HG02884 (cell line): ENCODE data around the gene LRRC7.
"Not testable (repeated sequence)": the region's sequence is repeated elsewhere in the genome, so short reads cannot be mapped to it uniquely, and the experiment has no call there.

ENCODE experiments used
- ATAC-seq: cut with Tn5 transposase; IDR thresholded peaks from one replicate; pipeline ENCODE4 v1.9.1; 2021; ENCODE audit warnings: mild to moderate bottlenecking, moderate library complexity; ENCODE audit not compliant: unreplicated experiment

Gene LRRC7

GRCh38 chr1:69943030-69943429 is 375.3 kb downstream of the LRRC7 start:
- no peak for ATAC-seq

- ATAC-seq = no peak
These were observed 379.2 kb downstream of the LRRC7 start for GRCh38 chr1:69946935-69947334.

GRCh38 chr1:69947837-69948236 is 380.1 kb downstream of the LRRC7 start:
- ATAC-seq = no peak

DNA sequence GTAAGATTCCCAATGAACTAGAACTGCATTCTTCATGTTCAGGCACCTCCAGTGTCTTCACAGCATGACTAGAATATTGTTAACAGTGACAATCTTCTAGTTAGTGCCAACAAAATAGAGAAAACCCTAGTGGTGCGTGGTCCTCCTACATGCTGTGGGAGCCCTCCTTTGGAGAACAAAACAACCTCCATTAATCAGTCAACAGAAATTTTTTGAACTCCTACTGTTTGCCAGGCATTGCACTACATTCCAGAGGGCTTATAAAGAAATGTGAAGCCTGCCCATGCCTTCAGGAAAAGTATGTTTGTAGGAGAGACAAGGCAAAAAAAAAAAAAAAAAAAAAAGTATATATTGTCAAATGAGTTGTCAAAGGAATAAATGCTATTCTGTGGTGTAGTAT is 385.0 kb downstream of the LRRC7 start:
- no peak for ATAC-seq

DNA sequence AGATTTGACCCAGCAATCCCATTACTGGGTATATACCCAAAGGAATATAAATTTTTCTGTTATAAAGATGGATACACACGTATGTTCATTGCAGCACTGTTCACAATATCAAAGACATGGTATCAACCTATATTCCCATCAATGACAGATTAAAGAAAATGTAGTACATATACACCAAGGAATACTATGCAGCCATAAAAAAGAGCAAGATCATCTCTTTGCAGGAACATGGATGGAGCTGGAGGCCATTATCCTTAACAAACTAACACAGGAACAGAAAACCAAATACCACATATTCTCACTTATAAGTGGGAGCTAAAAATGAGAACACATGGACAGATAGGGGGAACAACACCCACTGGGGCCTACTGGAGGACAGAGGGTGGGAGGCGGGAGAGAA is 394.7 kb downstream of the LRRC7 start:
- not testable (repeated sequence) for ATAC-seq

DNA sequence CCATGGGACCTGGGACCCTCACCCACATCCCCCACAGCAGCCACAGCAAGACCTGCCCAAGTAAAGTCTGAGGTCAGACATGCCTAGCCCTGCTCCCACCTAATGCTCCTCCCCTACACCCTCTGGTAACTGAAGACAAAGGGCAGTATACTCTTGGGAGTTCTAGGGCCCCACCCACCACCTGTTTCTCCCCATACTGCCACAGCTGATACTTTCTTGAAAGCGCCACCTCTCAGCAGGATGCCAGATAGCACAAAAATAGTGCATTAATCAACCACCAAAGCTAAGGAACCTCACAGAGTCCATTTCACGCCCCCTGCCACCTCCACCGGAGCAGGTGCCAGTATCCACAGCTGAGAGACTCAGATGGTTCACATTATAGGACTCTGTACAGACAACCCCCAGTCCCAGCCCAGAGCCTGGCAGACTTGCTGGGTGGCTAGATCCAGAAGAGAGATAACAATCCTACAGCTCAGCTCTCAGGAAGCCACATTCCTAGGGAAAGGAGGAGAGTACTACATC is 399.6 kb downstream of the LRRC7 start:
- ATAC-seq = no peak

DNA sequence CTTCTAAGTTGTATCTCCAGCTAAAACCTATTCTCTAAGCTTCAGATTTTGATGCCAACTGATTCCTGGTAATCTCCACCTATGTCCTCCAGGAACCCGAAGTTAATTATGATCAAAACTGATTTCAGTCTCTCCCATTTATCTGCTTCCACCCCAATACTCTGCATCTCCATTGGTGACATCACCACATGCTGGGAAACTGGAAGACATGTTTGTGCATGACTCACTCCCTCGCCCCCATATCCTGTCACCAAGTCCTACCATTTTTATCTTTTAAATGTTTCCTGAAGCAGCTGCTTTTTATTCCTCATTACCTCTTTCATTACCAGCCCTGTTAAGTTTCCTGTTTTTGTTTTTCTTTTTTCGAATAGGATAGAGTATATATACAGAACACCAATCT is 409.2 kb downstream of the LRRC7 start:
- no peak for ATAC-seq

- no peak for ATAC-seq
These were observed 415.3 kb downstream of the LRRC7 start for GRCh38 chr1:69982992-69983391.

- ATAC-seq = no peak
These were observed 417.7 kb downstream of the LRRC7 start for GRCh38 chr1:69985376-69985775.

DNA sequence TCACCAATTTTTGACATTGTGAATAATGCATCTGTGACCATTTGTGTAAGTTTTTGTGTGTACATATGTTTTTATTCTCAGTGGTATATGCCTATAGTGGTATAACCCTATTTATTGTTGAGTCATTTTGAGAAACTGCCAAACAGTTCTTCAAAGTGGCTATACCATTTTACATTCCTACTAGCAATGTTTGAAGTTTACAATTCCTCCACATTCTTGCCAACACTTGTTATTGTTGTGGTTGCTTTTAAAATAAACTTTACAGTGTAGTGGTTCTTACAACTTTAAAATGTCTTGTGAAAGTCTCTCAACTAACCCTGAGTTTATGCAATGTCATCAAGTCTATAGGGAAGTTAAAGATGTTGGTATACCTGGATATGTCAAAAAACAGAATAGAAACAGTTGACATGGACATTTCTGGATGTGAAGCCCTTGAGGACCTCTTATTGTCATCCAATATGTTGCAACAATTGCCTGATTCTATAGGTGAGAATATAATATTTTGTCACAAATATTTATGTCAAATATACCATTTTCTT is 418.2 kb downstream of the LRRC7 start:
- ATAC-seq = no peak

DNA sequence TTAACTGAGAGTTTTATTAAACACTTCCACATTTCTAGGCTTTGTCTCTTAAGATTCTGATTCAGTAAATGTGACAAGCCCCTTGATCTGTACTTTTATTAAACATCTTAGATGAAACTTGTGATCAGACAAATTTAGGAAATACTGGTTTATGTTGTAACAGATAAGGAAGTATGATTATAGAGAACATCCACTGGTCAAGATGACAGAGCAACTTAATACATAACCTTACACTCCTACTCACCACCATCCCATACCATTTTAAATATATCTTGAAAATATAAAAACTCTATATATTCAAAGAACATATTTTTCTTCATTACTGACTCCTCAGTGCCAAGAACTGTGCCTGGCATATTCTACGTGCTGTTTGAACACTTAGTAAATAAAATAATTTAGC is 420.2 kb downstream of the LRRC7 start:
- ATAC-seq = no peak

DNA sequence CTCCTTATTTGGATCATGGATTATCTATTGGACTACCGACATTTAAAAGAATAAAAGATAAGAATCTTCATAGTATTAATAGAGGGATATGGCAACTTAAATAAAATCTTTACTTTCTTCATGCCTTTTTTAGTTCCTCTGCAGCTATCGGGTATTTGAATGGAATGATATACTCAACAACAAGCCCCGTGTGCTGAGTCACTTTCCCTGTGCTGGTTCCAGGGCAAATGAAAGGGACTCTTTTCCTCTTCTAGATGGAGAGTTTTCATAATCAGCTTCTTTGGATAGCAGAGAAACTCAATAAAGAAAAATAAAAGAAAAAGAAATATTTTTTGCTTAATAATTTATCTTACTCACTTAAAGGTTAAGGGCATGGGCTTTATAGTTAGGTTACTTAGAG is 423.9 kb downstream of the LRRC7 start:
- ATAC-seq = no peak

- ATAC-seq = no peak
These were observed 424.9 kb downstream of the LRRC7 start for GRCh38 chr1:69992594-69992993.

DNA sequence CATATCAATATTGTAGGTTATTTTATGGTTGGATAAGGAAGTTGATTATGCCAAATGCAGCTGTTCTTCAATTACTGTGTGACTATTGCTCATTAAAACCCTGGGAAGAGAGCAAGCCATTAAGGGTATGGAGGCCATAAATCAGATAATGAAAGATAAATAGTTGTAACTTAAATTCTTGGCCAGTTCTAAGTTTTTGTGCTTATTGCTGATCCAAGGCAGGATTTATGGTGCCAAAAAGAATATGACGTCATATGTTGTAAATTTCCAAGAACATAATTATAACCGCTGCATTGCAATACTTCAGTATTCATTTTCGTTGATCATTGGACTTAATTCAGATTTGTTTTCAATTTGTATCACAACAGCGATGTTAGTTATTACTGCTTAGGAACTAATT is 426.1 kb downstream of the LRRC7 start:
- no peak for ATAC-seq

DNA sequence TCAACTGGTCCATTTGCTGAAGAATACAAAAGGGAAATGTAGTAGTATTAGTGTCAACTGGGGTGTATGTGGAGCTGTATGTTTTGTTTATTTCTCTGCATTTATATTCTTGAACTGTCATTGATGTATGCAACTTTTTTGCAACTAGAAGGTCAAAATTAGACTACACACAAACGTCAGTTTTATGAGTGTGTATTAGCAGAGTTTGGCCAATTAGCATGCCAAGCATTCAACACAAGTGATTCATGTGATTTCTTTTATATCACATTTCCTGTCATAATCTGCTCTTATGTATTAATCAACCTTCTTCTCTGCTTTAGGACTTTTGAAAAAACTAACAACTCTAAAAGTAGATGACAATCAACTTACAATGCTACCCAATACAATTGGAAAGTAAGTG is 426.5 kb downstream of the LRRC7 start:
- no peak for ATAC-seq

- no peak for ATAC-seq
These were observed 431.1 kb downstream of the LRRC7 start for GRCh38 chr1:69998847-69999246.

- ATAC-seq = no peak
These were observed 435.6 kb downstream of the LRRC7 start for GRCh38 chr1:70003211-70003908.

DNA sequence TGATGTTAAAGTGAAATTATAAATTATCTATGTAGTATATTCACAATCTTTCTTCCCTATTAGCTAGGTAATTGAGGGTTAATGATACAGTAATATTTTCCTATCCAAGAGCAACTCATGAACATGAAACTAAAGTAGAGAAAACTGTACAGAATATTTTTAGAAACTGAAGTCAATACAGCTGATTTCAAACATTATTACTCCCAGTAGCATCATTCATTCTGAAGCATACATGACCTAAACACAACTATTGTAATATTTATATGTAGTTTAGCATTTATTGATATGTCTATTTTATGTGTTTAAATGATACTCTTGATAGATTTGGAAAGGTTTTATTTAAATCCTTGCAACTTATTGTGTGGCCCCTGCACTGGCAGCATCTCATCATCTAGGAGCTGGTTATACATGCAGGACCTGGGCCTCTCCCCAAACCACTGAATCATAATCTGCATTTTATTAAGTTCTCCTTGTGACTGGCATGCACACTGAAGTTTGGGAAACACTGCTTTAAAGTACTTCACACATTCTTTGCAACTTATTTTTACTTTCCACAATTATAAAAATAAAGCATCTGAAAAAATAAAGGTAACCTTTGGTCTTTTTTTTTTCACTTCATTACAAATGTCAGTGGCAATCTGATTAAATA is 437.8 kb downstream of the LRRC7 start:
- no peak for ATAC-seq

GRCh38 chr1:70008660-70009059 is 440.9 kb downstream of the LRRC7 start:
- no peak for ATAC-seq

DNA sequence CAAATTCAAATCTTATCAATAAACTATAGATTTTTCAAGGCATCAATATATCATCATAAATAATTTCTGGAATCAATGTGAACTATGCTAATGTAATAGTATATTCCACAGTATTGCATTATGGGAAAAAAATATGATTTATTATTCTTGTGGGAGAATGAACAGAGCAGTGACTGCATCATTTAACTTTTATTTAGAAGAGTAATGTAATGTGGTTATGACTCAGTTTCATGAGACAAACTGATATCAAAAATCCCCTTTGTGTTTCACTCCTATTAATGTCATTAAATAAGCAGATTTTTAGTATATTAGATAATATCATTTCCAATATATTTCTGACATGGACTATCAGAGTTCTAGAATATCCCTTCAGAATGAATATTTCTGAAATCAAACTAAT is 450.0 kb downstream of the LRRC7 start:
- ATAC-seq = no peak

- no peak for ATAC-seq
These were observed 456.6 kb downstream of the LRRC7 start for GRCh38 chr1:70024272-70024671.

GRCh38 chr1:70025052-70025451 is 457.3 kb downstream of the LRRC7 start:
- no peak for ATAC-seq
